ENCODE measurements around the gene ORM1. TPM values are rescaled to one million over a fixed set of nuclear protein-coding genes. Genes with fewer than 3 reads are reported as not detected.
"Not testable (repeated sequence)": the region's sequence is repeated elsewhere in the genome, so short reads cannot be mapped to it uniquely, and the experiment has no call there.

Gene ORM1
- total RNA-seq, 2 experiments from 2014 or later = not detected

- Mint-ChIP-seq H3K4me1 (peaks cover 5% of the 10 kb centered on the region), H3K27me3 (peaks cover 2% of the 10 kb centered on the region), H3K27ac (no peak overlapping the region), H3K36me3 (no peaks in the 10 kb centered on the region), H3K9me3 (no peaks in the 10 kb centered on the region), H3K4me3 (no peak overlapping the region)
- POLR2A ChIA-PET = no interaction called here
- DNase-seq (no peak), ATAC-seq (ENCODE audit: low read depth) (no peak)
Measured at GRCh38 chr9:114318416-114318815, 4.5 kb upstream of the ORM1 start.

DNA sequence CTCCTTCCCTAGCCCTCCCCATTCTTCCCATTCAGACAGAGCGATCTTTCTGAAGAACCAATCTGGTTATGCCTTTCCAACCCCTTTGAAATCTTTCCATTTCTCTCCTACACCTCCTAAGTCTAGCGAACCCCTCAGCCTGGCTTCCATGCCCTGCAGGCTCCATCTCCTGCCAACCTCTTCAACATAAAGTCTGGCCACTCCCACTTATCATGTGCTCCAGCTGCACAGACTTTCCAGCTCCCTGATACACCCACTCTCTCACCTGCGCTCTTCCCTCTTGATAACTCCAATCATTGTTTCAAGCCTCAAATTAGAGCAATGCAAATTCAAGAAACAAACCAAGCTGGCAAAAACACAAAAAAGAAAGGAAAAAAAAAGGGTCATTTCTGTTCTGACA, 3.8 kb upstream of the ORM1 start:
- H3K9me3 Mint-ChIP-seq = no peaks in the 10 kb centered on the region
- no peak overlapping the region for H3K27ac Mint-ChIP-seq
- no peak overlapping the region for H3K4me3 Mint-ChIP-seq
- ATAC-seq (ENCODE audit: low read depth) (no peak), DNase-seq (no peak)
- H3K27me3 Mint-ChIP-seq = peaks cover 2% of the 10 kb centered on the region
- POLR2A ChIA-PET = no interaction called here
- peaks cover 5% of the 10 kb centered on the region for H3K4me1 Mint-ChIP-seq
- H3K36me3 Mint-ChIP-seq = no peaks in the 10 kb centered on the region

DNA sequence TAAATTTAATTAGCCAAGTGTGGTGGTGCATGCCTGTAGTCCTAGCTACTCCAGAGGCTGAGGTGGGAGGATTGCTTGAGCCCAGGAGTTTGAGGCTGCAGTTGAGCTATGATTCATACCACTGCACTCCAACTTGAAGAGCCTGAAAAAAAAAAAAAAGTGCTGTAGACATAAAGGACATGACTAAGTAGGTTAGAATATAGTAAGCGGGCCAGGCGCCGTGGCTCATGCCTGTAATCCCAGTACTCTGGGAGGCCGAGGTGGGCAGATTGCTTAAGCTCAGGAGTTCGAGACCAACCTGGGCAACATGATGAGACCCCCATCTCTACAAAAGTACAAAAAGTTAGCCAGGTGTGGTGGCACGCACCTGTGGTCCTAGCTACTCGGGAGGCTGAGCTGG, 2.2 kb upstream of the ORM1 start:
- H3K27me3 Mint-ChIP-seq; H3K36me3 Mint-ChIP-seq; H3K27ac Mint-ChIP-seq; DNase-seq; H3K9me3 Mint-ChIP-seq; ATAC-seq (ENCODE audit: low read depth); H3K4me1 Mint-ChIP-seq; H3K4me3 Mint-ChIP-seq: not testable (repeated sequence)
- POLR2A ChIA-PET = interaction anchor here (0.7 kb wide), 1 partner anchor 639 kb away, joined by 3 read pairs; no protein-coding TSS in a partner anchor

DNA sequence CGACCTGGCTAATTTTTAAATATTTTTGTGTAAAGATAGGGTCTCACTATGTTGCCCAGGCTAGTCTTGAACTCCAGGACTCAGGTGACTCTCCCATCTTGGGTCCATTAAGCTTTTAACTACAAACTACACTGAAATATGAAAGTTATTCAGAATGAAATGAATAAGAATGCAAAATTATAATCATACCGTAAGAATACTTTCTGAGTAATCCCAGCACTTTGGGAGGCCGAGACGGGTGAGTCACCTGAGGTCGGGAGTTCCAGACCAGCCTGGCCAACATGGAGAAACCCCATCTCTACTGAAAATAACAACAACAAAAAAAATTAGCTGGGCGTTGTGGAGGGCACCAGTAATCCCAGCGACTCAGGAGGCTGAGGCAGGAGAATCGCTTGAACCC, 1.1 kb upstream of the ORM1 start:
- no peak overlapping the region for H3K27ac Mint-ChIP-seq
- H3K36me3 Mint-ChIP-seq = no peaks in the 10 kb centered on the region
- no peaks in the 10 kb centered on the region for H3K9me3 Mint-ChIP-seq
- DNase-seq (no peak), ATAC-seq (ENCODE audit: low read depth) (no peak)
- POLR2A ChIA-PET = no interaction called here
- no peak overlapping the region for H3K4me3 Mint-ChIP-seq
- peaks cover 5% of the 10 kb centered on the region for H3K4me1 Mint-ChIP-seq
- H3K27me3 Mint-ChIP-seq = peaks cover 2% of the 10 kb centered on the region

DNA sequence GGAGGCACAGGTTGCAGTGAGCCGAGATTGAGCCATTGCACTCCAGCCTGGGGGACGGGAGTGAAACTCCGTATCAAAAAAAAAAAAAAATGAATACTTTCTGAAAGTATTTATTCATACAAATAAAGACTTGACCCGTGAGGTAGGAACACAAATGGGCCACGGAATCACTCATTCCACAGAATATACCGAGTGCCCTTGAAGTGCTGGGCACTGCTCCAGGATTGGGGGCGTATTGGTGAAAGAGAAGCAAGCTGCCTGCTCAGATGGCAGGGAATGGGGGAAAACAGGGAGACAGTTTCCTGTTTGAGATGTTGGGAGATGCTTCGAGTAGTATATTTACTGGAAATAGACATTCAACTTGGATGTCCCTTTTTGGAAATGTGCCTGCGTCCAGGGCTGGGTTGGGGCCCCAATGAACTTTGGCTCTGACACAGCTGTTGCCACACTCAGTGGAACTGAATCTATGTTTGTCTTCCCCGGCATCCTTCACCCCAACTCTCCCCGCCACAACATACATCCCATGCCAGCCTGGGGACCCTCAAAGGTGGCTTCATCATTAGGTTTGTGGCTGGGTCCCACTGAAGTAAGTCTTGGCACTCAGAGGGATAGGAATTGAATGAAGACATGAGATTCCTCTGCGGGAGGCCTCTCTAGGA, 609 bp upstream of the ORM1 start:
- H3K9me3 Mint-ChIP-seq; H3K27me3 Mint-ChIP-seq; H3K36me3 Mint-ChIP-seq; H3K4me3 Mint-ChIP-seq; DNase-seq; POLR2A ChIA-PET; ATAC-seq (ENCODE audit: low read depth); H3K4me1 Mint-ChIP-seq; H3K27ac Mint-ChIP-seq: not testable (repeated sequence)

DNA sequence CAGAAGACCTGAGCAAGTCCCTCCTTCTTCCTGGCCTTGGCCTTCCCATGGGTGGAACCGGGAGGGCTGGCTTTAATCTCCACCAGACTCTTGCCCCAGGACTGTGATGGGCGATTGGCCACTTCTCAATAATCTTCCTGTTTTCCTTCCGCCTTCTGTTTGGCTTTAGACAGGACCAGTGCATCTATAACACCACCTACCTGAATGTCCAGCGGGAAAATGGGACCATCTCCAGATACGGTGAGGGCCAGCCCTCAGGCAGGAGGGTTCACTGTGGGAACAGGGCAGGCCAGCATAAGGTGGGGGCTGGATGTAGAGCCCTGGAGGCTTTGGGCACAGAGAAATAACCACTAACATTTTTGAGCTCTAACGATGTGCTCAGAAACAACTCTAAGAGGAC, 951 bp downstream of the ORM1 start:
- H3K36me3 Mint-ChIP-seq; H3K9me3 Mint-ChIP-seq; H3K4me3 Mint-ChIP-seq; H3K4me1 Mint-ChIP-seq; H3K27ac Mint-ChIP-seq; H3K27me3 Mint-ChIP-seq; DNase-seq; ATAC-seq (ENCODE audit: low read depth); POLR2A ChIA-PET: not testable (repeated sequence)

DNA sequence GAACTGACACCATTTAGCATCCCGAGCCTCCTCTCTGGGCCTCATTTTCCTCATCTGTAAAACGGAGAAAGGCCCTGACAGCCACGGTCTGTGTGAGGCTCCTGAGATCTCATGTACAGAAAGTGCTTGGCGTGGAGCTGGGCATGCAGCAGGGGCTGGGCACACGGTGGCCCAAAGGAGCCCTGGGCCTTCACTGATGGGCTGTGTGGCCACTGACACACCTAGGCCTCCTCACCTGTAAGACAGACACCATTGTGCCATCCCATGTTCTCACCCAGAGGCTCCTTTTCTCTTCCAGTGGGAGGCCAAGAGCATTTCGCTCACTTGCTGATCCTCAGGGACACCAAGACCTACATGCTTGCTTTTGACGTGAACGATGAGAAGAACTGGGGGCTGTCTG, 1.6 kb downstream of the ORM1 start:
- DNase-seq = no peak
- no peaks in the 10 kb centered on the region for H3K36me3 Mint-ChIP-seq
- POLR2A ChIA-PET = no interaction called here
- H3K4me1 Mint-ChIP-seq = no peaks in the 10 kb centered on the region
- no peaks in the 10 kb centered on the region for H3K27me3 Mint-ChIP-seq
- no peaks in the 10 kb centered on the region for H3K9me3 Mint-ChIP-seq
- no peak for ATAC-seq (ENCODE audit: low read depth)
- H3K27ac Mint-ChIP-seq = no peak overlapping the region
- H3K4me3 Mint-ChIP-seq = no peak overlapping the region

GRCh38 chr9:114324965-114325364, 2.1 kb downstream of the ORM1 start:
- not testable (repeated sequence) for H3K4me1 Mint-ChIP-seq, H3K27me3 Mint-ChIP-seq

DNA sequence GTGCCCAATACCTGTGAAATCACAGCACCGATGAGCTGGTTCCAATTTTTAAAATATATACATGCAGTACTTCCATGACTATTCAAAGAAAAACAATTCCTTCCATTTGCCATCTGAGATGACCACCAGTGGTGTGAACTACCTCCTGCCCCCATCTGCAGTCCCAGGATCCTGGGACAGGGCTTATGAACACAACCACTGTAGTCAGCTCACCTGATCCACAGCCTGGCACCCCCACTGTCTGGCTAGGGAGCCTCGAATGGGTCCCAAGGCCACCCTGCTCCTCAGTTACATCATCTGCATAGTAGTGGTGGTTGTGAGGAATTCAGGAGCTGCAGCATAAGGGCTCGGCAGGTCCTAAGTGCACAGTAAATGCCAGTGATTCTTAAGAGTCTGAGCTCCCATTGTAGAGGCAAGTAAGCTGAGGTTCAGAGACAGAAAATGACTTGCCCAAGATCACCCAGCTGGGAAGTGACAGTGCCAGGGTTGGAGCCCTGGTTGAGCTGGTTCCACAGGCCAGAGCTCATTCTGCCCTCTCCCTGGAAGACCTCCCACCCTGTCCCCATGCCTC, 2.9 kb downstream of the ORM1 start:
- H3K36me3 Mint-ChIP-seq; POLR2A ChIA-PET; H3K9me3 Mint-ChIP-seq; H3K27me3 Mint-ChIP-seq; H3K4me3 Mint-ChIP-seq; H3K27ac Mint-ChIP-seq; DNase-seq; H3K4me1 Mint-ChIP-seq; ATAC-seq (ENCODE audit: low read depth): not testable (repeated sequence)

More at GRCh38 chr9:114324965-114325364, 2.1 kb downstream of the ORM1 start:
- DNase-seq; H3K4me3 Mint-ChIP-seq; ATAC-seq (ENCODE audit: low read depth); H3K36me3 Mint-ChIP-seq; H3K9me3 Mint-ChIP-seq; H3K27ac Mint-ChIP-seq; POLR2A ChIA-PET: not testable (repeated sequence)

GRCh38 chr9:114327749-114328148, 4.9 kb downstream of the ORM1 start:
- ATAC-seq (ENCODE audit: low read depth) = no peak
- POLR2A ChIA-PET = no interaction called here
- DNase-seq = no peak
- no peaks in the 10 kb centered on the region for H3K36me3 Mint-ChIP-seq
- no peak overlapping the region for H3K27ac Mint-ChIP-seq
- H3K4me3 Mint-ChIP-seq = no peak overlapping the region
- no peaks in the 10 kb centered on the region for H3K27me3 Mint-ChIP-seq
- peaks cover 1% of the 10 kb centered on the region for H3K4me1 Mint-ChIP-seq
- H3K9me3 Mint-ChIP-seq = no peaks in the 10 kb centered on the region

DNA sequence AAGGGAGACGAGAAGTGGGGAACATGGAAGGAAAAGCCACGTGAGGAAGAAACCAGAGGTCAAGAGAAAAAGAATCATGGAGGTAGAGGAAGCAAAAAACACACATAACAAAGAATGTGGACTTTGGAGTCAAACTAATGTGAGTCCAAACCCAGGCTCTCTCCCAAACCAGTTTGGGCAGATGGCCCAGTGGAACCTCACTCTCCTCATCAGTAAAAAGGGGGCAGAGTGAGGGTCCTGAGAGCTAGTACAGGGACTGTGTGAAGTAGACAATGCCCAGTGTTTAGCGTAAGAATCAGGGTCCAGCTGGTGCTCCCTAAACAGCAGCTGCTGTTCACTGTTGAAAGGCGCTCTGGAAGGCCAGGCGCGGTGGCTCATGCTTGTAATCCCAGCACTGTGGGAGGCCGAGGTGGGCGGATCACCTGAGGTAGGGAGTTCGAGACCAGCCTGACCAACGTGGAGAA, 5.5 kb downstream of the ORM1 start:
- H3K4me1 Mint-ChIP-seq; H3K27me3 Mint-ChIP-seq; H3K36me3 Mint-ChIP-seq; H3K9me3 Mint-ChIP-seq; H3K4me3 Mint-ChIP-seq; DNase-seq; POLR2A ChIA-PET; H3K27ac Mint-ChIP-seq; ATAC-seq (ENCODE audit: low read depth): not testable (repeated sequence)

- not testable (repeated sequence) for H3K27ac Mint-ChIP-seq; ATAC-seq (ENCODE audit: low read depth); DNase-seq; H3K4me3 Mint-ChIP-seq; H3K36me3 Mint-ChIP-seq; H3K9me3 Mint-ChIP-seq; H3K4me1 Mint-ChIP-seq; H3K27me3 Mint-ChIP-seq
- POLR2A ChIA-PET = interaction anchor here (0.7 kb wide), 1 partner anchor 80 kb away, joined by 3 read pairs; no protein-coding TSS in a partner anchor
Measured at GRCh38 chr9:114328937-114329624, 6.2 kb downstream of the ORM1 start.

DNA sequence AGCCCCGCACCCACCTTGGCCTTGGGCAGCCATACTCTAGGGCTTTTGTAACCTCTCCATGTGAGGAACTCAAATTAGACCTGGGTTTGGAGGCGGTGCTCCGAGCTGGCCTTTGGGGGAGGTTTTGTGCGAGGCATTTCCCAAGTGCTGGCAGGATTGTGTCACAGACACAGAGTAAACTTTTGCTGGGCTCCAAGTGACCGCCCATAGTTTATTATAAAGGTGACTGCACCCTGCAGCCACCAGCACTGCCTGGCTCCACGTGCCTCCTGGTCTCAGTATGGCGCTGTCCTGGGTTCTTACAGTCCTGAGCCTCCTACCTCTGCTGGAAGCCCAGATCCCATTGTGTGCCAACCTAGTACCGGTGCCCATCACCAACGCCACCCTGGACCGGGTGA, 6.7 kb downstream of the ORM1 start, which contains the start of gene ORM2:
TSS of gene ORM2 (plus strand) at position 245 of the 398 bp plus-strand sequence. CDS start at position 281, 36 bp downstream.
- H3K27me3 Mint-ChIP-seq; H3K36me3 Mint-ChIP-seq; H3K9me3 Mint-ChIP-seq; H3K4me3 Mint-ChIP-seq; H3K4me1 Mint-ChIP-seq; DNase-seq; POLR2A ChIA-PET; ATAC-seq (ENCODE audit: low read depth): not testable (repeated sequence)
- H3K27ac Mint-ChIP-seq = peak within 1 kb of the TSS; percentile 1

DNA sequence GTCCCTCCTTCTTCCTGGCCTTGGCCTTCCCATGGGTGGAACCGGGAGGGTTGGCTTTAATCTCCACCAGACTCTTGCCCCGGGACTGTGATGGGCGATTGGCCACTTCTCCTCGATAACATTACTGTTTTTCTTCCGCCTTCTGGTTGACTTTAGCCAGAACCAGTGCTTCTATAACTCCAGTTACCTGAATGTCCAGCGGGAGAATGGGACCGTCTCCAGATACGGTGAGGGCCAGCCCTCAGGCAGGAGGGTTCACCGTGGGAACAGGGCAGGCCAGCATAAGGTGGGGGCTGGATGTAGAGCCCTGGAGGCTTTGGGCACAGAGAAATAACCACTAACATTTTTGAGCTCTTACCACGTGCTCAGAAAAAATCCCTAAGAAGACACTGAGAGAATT, 7.7 kb downstream of the ORM1 start:
- Mint-ChIP-seq H3K36me3 (peaks cover 9% of the 10 kb centered on the region), H3K4me1 (peaks cover 3% of the 10 kb centered on the region), H3K27ac (peak overlapping the region; percentile 1), H3K9me3 (no peaks in the 10 kb centered on the region), H3K4me3 (no peak overlapping the region), H3K27me3 (no peaks in the 10 kb centered on the region)
- POLR2A ChIA-PET = interaction anchor here (1.2 kb wide), 1 partner anchor 851 kb away, joined by 3 read pairs; no protein-coding TSS in a partner anchor
- DNase-seq = no peak
- ATAC-seq (ENCODE audit: low read depth) = no peak

All from activated naive CD8-positive, alpha-beta T cell treated with anti-CD3 and anti-CD28 coated beads, Interleukin-2, amount 10 ng/mL, durations not matched to agents 7 days and 5 days (primary cell).